NCI-H2171 treated with DMSO at 0.1 percent for 48 hours (cell line): Measurements from ENCODE around the gene GSE1.

ENCODE experiments used
- DNase-seq: peaks from one replicate; lab custom pipeline; 2025; lab: John Stamatoyannopoulos, UW

GSE1 gene

DNA sequence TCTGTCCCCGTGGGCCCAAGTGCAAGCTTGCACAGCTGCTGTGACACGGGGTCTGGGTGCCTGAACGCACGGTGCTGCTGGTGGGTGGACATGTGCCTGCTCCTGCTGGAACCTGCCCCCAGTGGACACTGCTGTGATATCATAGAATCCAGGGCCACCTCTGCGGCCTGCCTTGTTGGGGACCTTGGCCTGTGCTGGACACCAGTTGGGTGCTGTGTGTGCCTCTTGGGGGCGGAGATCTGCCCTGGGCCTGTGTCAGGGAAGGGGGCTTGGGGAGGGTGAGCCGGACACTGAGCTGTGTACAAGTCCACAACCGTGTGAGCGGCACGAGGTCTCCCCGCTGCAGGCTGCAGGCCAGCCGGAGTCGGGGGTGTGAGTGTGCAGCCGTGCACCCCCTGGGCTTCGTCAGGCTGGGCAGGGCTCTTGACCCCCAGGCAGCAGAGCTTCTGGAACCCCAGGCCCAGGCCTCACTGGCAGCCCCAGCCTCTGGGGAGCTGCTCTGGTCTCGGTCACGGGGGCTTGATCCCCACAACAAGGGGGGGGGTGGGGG is 33.3 kb downstream of the GSE1 start:
- no peak for DNase-seq

GRCh38 chr16:85646976-85647375 is 33.9 kb downstream of the GSE1 start:
- DNase-seq, result no peak

- DNase-seq, result no peak
Measured at GRCh38 chr16:85648070-85648714, 35.1 kb downstream of the GSE1 start.

DNA sequence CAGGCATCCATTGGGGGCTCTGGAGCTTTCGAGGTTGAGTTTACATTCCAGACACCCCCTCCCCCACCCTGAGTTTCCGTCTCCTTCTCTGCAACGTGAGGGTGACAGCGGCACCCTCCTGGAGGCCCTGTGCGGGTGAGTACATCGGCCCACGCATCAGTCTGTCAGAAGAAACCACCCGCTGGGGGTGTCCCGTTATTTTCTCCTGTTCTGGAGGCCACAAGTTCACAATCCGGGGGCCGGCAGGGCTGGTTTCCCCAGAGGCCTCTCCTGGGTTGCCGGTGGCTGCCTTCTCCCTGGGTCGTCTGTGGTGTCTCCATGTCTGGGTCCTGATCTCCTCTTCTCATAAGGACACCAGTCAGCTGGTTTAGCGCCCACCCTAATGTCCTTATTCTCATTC is 35.7 kb downstream of the GSE1 start:
- no peak for DNase-seq

DNA sequence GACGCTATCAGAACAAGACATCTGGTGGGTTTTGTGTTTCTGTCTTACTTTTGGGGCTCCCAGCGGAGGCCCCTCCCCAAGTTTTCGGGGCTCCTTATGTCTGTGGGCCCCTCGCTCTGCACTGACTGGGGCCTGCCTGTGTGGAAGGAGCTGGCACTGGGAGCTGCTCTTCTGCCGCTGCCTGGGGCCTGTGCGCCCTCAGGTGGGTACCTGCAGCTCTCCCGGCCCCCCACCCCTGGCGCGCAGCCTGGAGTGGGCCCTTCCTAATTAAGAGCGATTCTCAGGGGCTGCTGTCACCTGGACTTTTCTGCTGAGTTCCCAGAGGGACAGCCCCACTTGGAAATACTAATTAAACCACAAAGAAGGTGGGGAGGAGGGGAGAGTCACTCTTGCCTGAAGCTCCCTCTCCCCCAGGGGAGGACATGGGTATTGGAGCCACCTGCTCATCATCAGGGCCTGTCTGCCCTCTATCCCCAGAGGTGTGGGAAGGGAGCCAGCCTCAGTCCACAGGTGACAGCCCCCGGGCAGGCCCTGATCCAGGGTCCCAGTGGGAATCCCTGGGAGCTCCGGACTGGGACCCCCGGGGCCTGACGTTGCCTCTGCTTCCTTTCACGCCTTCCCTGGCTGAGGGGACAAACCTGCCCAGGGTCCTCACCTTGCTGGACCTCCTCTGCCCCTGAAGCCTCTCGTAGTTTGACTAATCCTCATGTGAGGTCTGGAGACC is 36.5 kb downstream of the GSE1 start:
- DNase-seq, result peak; percentile 92

- DNase-seq, result peak; percentile 66
Measured at GRCh38 chr16:85650135-85650843, 37.2 kb downstream of the GSE1 start.

DNA sequence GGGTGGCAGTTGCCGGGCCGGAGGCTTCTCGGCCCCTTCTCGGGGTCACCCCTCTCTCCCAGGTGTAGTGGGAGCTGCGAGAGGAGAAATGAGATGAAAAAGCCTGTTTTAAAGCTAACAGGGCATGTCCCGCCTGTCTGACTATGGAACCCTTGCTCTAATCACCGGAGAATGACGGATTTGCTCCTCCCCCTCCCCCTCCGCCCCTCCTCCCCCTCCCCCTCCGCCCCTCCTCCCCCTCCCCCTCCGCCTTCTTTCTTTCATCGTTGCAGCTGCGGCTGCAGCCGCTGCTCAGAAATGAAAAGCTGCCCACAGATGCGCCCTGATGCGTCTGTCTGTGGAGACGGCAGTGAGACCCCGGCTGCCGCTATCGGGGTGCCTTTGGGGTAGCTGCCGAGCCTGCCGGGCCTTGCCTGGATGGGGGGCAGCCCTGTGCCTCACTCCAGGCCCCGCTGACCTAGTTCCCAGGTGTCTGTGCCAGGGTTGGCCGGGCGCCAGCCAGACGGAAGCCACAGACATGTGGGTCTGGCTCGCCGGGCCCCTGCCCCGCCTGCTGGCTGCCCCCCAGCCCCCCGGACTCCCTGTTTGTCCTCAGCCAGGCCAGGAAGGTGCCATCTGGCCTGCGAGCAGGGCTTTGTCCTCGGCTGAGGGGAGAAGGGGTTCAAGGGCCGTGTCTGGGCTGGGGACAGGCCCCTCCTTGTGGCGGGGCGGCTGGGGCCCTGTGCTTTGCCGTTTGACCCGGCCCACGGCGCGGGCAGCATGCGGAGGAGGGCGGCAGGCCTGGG is 37.9 kb downstream of the GSE1 start:
- peak; percentile 75 for DNase-seq

- peak; percentile 38 for DNase-seq
Measured at GRCh38 chr16:85651629-85652430, 38.7 kb downstream of the GSE1 start.

- peak; percentile 93 for DNase-seq
Measured at GRCh38 chr16:85652431-85653221, 39.5 kb downstream of the GSE1 start.

DNA sequence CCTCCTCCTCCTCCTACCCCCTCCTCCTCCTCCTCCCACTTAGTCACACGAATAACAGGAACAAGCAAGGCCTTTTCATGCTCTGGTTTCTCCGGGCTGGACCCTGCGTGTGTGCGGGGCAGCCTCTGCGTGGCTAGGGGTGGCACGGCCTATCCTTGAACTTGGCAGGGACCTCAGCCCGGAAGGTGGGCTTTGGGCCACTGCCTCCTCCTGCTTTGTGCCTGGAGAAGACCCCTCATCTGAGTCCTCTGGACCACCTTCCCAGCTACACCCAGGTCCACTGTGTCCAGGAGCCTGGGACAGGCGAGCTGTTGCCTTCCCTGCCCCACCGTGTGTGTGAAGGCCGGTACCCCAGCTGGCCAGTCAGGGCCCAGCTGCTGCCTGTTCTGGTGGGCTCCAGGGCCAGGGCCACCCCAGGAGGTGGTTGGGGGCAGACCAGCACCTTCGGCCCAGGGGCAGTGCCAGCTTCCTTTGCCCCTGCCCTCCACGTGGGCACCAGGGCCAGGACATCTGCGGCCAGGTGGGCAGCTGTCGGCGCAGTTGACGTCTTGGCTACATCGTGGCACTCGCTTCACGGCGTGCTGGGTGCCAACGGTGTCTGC is 40.3 kb downstream of the GSE1 start:
- no peak for DNase-seq

- DNase-seq, result no peak
Measured at GRCh38 chr16:85654251-85655095, 41.4 kb downstream of the GSE1 start.

GRCh38 chr16:85655216-85656129 is 42.4 kb downstream of the GSE1 start:
- no peak for DNase-seq

- DNase-seq, result no peak
Measured at GRCh38 chr16:85656351-85657266, 43.5 kb downstream of the GSE1 start.

- DNase-seq, result no peak
Measured at GRCh38 chr16:85657267-85657650, 44.1 kb downstream of the GSE1 start.

DNA sequence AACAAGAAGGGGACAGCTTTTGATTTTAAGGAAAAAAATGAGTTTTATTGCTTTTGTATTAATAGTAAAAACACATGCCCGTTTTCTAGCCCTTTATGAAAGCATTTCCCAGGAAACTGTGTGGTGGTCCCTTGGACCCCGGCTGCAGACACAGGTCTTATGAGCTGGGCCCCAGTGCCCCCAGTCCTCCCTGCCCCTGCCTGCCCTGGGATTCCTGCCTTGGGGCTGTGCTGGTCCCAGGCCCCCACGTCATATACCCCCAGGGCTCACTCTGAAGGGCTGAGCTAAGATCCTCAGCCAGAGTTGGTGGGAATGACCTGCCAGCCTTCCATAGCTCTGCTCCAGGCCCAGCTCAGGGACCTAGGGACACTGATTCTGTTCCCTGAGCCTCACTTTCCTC is 44.9 kb downstream of the GSE1 start:
- no peak for DNase-seq

- no peak for DNase-seq
Measured at GRCh38 chr16:85658504-85659326, 45.6 kb downstream of the GSE1 start.
